ENCODE results near the gene IGLON5.

Gene IGLON5

GRCh38 chr19:51356159-51356801 is 44.8 kb downstream of the IGLON5 start:
- H3K4me3 ChIP-seq (ENCODE audit: low read length) = no peak overlapping the region
- no peaks in the 10 kb centered on the region for H3K27me3 ChIP-seq (replicated peaks; ENCODE audit: control insufficient read depth, insufficient read depth, low read length)
- no peak overlapping the region for H3K9ac ChIP-seq (ENCODE audit: low read length)
- peaks cover 21% of the 10 kb centered on the region for H3K4me1 ChIP-seq (ENCODE audit: control insufficient read depth, insufficient read depth, low read length)
- H3K36me3 ChIP-seq (ENCODE audit: control insufficient read depth, insufficient read depth, low read length, severe bottlenecking) = peaks cover 27% of the 10 kb centered on the region
- no peak for DNase-seq (ENCODE audit: low read depth)
- no peaks in the 10 kb centered on the region for H3K9me3 ChIP-seq (ENCODE audit: control insufficient read depth, low read length)

DNA sequence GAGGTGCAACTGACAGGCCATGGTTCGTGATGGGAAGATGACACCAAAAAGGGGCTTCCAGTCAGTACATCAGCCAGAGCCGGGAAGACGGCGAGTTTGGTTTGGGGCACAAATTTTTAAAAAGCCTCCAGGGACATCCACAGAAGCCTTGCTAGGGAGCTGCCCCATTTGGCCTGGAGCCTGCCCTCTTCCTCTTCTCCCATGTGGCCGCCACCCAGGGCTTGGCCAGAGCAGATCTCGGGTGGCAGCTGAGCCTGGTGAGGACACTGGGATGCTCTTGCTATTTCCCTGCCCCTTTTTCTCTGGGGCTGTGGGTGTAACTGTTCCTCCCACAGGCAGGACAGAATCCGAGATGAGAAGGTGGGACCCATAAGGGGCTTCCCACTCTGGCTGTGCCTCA is 46.5 kb downstream of the IGLON5 start:
- Histone ChIP-seq H3K36me3 (ENCODE audit: control insufficient read depth, insufficient read depth, low read length, severe bottlenecking) (peaks cover 10% of the 10 kb centered on the region), H3K4me1 (ENCODE audit: control insufficient read depth, insufficient read depth, low read length) (peaks cover 27% of the 10 kb centered on the region), H3K27me3 (replicated peaks; ENCODE audit: control insufficient read depth, insufficient read depth, low read length) (no peaks in the 10 kb centered on the region), H3K4me3 (ENCODE audit: low read length) (no peak overlapping the region), H3K9ac (ENCODE audit: low read length) (no peak overlapping the region), H3K9me3 (ENCODE audit: control insufficient read depth, low read length) (no peaks in the 10 kb centered on the region)
- no peak for DNase-seq (ENCODE audit: low read depth)

GRCh38 chr19:51359294-51359693 is 47.9 kb downstream of the IGLON5 start:
- no peaks in the 10 kb centered on the region for H3K9me3 ChIP-seq (ENCODE audit: control insufficient read depth, low read length)
- peak; percentile 87 for DNase-seq (ENCODE audit: low read depth)
- no peaks in the 10 kb centered on the region for H3K27me3 ChIP-seq (replicated peaks; ENCODE audit: control insufficient read depth, insufficient read depth, low read length)
- H3K4me3 ChIP-seq (ENCODE audit: low read length) = no peak overlapping the region
- H3K9ac ChIP-seq (ENCODE audit: low read length) = peak overlapping the region; percentile 39
- peaks cover 8% of the 10 kb centered on the region for H3K36me3 ChIP-seq (ENCODE audit: control insufficient read depth, insufficient read depth, low read length, severe bottlenecking)
- H3K4me1 ChIP-seq (ENCODE audit: control insufficient read depth, insufficient read depth, low read length) = peaks cover 38% of the 10 kb centered on the region

DNA sequence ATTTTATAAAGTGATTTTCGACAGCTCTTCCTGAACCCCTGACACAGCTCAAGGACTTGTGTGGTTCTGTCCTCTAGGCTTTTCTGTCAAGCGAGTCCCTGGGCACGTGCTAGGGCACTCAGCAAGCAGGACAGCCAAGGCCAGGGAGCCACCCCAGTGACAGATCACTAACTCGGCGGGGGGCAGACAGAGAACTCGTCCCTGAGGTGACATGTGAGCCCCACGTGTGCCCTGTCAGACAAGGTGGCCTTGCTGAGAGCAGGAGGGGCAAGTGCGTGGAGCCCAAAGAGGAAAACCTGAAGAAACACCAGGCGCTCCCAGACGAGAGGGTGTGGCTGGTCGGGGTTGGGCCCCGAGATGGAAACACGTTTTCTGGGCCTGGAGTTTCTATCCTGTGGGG is 49.8 kb downstream of the IGLON5 start:
- peaks cover 45% of the 10 kb centered on the region for H3K4me1 ChIP-seq (ENCODE audit: control insufficient read depth, insufficient read depth, low read length)
- no peaks in the 10 kb centered on the region for H3K27me3 ChIP-seq (replicated peaks; ENCODE audit: control insufficient read depth, insufficient read depth, low read length)
- no peak for DNase-seq (ENCODE audit: low read depth)
- H3K4me3 ChIP-seq (ENCODE audit: low read length) = no peak overlapping the region
- no peaks in the 10 kb centered on the region for H3K9me3 ChIP-seq (ENCODE audit: control insufficient read depth, low read length)
- H3K36me3 ChIP-seq (ENCODE audit: control insufficient read depth, insufficient read depth, low read length, severe bottlenecking) = peaks cover 5% of the 10 kb centered on the region
- no peak overlapping the region for H3K9ac ChIP-seq (ENCODE audit: low read length)

DNA sequence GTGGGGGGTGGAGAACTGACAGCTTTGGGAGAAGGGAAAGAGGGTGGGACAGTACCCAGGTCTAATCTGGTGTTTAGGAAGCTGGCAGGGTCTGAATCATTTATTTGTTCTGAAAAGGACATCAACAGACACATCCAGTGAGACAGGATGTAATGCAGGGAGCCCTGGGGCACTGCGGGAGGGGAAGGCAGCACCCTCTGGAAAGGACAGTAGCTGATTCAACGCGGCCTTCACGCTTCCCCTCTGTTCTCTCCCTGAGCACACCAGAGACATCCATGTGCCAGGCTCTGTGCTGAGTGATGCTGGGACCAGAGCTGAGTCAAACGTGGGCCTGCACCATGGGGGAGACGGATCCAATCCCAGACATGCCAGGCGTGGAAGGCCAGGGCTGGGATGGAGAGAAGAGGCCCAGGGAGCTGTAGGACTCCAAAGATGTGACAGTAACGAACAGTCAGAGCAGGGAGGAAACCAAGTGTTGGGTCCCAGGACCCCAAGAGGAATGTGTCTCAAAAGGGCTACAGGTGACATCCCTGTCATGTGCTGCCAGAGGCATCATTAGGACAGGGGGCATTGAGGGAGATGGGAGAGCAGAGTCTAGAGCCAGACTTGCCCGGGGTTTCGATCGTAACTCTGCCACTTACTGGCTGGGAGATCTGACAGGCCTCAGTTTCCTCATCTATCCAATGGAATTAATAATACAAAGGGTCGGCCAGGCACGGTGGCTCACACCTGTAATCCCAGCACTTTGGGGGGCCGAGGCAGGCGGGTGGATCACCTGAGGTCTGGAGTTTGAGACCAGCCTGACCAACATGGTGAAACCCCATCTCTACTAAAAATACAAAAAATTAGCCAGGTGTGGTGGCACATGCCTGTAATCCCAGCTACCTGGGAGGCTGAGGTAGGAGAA is 53.0 kb downstream of the IGLON5 start:
- Histone ChIP-seq H3K9ac (ENCODE audit: low read length) (peak overlapping the region; percentile 100), H3K27me3 (replicated peaks; ENCODE audit: control insufficient read depth, insufficient read depth, low read length) (no peaks in the 10 kb centered on the region), H3K4me3 (ENCODE audit: low read length) (peak overlapping the region; percentile 100), H3K9me3 (ENCODE audit: control insufficient read depth, low read length) (no peaks in the 10 kb centered on the region), H3K36me3 (ENCODE audit: control insufficient read depth, insufficient read depth, low read length, severe bottlenecking) (no peaks in the 10 kb centered on the region), H3K4me1 (ENCODE audit: control insufficient read depth, insufficient read depth, low read length) (peaks cover 36% of the 10 kb centered on the region)
- no peak for DNase-seq (ENCODE audit: low read depth)

DNA sequence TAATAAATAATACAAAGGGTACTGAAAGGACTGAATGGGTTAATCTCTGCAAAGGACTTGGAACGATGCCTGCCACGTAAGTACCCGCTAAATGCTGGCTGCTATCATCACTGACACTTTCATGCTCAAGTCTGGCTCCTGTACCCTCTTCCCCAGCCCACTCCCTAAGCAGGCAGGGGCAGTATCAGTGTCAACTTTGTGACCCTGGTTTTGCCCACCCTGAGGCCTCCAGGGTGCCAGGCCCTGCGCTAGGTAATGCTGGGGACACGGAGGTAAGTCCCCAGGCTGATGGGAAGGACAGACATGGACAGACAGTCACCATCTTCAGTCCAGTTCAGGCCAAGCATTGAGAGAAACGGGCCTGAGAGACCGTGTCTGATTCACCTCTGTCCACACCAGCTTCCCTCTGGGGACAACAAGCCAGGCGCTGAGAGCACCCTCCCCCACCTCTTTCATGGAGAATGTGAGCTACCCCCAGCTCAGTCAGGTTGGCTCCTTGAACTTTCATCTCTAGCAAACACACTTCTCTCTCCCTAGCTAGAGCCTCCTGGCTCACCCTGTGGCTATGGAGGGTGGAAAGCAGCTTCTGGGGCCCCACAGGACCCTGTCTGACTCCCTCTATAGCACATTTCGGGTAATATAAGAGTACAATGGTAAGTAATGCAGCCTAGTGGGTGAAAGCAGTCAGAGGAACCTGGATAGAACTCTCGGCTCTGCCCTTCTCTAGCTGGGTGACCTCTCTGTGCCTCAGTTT is 53.9 kb downstream of the IGLON5 start:
- peak; percentile 58 for DNase-seq (ENCODE audit: low read depth)

DNA sequence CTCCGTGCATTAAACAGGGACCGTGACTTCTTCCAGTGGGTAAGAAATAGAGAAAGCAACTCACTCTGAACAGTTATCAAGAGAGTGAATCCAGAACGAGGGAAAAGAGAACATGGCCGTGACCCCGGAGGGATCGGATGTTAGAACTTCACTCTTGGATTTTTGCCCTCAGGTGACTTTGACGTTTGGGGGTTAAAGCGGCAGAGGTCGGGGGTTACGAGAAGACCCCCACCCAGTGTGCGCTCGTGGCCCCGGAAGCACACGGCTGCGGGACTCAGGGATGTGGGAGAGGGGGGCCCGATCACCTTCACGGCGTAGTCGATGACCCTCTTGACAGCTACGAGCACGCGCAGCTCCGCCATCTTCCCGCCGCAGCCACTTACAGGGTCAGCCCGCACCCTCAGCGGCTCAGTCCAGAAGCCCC is 54.5 kb downstream of the IGLON5 start, which contains the start of gene ETFB:
Gene ETFB, minus strand, starts transcription at position 424 of the 424 bp plus-strand sequence. Its CDS starts 62 bp downstream, at position 362.
- peak within 1 kb of the TSS; percentile 100 for H3K4me3 ChIP-seq (ENCODE audit: low read length)
- H3K9ac ChIP-seq (ENCODE audit: low read length) = peak within 1 kb of the TSS; percentile 100
- no peaks in the 10 kb centered on the region for H3K36me3 ChIP-seq (ENCODE audit: control insufficient read depth, insufficient read depth, low read length, severe bottlenecking)
- H3K27me3 ChIP-seq (replicated peaks; ENCODE audit: control insufficient read depth, insufficient read depth, low read length) = no peaks in the 10 kb centered on the region
- H3K9me3 ChIP-seq (ENCODE audit: control insufficient read depth, low read length) = no peaks in the 10 kb centered on the region
- H3K4me1 ChIP-seq (ENCODE audit: control insufficient read depth, insufficient read depth, low read length) = peaks cover 32% of the 10 kb centered on the region
- no peak for DNase-seq (ENCODE audit: low read depth)

More for the DNA sequence above, 53.9 kb downstream of the IGLON5 start:
- H3K9me3 ChIP-seq (ENCODE audit: control insufficient read depth, low read length) = no peaks in the 10 kb centered on the region
- H3K27me3 ChIP-seq (replicated peaks; ENCODE audit: control insufficient read depth, insufficient read depth, low read length) = no peaks in the 10 kb centered on the region
- peak overlapping the region; percentile 100 for H3K4me3 ChIP-seq (ENCODE audit: low read length)
- H3K4me1 ChIP-seq (ENCODE audit: control insufficient read depth, insufficient read depth, low read length) = peaks cover 32% of the 10 kb centered on the region
- H3K9ac ChIP-seq (ENCODE audit: low read length) = peak overlapping the region; percentile 100
- H3K36me3 ChIP-seq (ENCODE audit: control insufficient read depth, insufficient read depth, low read length, severe bottlenecking) = no peaks in the 10 kb centered on the region

DNA sequence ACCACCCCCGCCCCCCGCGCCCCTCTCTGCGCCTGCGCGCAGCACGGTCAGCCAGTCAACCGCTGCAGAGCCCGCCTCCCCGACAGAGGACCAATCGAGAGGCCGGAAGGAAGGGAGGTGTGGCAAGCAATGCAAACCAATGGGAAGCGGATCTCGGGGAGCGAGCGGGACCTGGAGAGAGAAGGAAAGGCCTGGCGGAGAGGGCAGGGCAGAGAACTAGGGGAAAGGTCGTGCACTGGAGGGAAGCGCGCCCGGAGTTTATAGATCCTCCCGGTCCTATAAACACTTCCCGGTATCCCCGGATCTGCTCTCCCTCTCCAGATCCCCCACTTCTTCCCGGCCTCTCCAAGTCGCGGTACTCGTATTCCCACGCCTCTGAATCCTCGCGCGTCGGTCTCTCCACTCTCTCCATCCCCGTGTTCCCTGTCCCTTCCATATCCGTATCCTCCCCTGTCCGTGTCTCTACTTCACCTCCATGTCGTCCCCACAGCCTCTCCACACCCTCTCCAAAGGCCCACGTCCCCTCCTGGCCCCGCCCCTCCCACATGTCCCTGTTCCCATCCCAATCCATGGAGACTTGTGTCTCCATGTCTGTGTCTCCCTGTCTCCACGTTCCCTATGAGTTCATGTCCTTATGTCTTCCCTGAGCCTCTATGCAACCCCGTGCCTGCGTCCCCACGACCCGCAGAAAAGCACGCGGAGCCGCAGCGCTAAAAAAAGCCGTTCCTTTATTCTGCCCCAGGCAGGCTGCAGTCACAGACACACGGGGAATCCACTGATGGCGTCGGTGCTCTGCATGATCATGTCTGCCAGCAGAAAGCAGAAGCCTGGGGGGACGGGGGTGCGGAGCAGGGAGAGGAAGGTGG is 55.2 kb downstream of the IGLON5 start:
- Histone ChIP-seq H3K36me3 (ENCODE audit: control insufficient read depth, insufficient read depth, low read length, severe bottlenecking) (no peaks in the 10 kb centered on the region), H3K9me3 (ENCODE audit: control insufficient read depth, low read length) (no peaks in the 10 kb centered on the region), H3K4me1 (ENCODE audit: control insufficient read depth, insufficient read depth, low read length) (peaks cover 32% of the 10 kb centered on the region), H3K9ac (ENCODE audit: low read length) (peak overlapping the region; percentile 100), H3K4me3 (ENCODE audit: low read length) (peak overlapping the region; percentile 100), H3K27me3 (replicated peaks; ENCODE audit: control insufficient read depth, insufficient read depth, low read length) (no peaks in the 10 kb centered on the region)
- DNase-seq (ENCODE audit: low read depth) = peak; percentile 99

DNA sequence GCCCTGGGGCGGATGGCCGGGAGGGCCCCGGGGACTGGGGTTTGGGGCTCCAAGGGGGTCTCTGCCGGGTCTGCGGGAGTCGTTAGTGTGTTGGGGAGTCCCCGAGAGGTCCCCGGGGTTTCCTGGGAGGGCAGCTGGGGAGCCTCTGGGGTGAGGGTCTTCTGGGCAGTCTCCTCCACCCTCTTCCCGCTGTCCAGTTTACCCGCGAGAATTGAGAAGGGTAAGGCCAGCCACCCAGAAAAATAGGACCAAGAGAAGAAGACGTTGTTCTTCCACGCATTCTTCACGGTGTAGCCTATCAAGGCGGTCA is 55.8 kb downstream of the IGLON5 start:
- no peak for DNase-seq (ENCODE audit: low read depth)
- Histone ChIP-seq H3K9ac (ENCODE audit: low read length) (peak overlapping the region; percentile 93), H3K4me3 (ENCODE audit: low read length) (peak overlapping the region; percentile 100)

DNA sequence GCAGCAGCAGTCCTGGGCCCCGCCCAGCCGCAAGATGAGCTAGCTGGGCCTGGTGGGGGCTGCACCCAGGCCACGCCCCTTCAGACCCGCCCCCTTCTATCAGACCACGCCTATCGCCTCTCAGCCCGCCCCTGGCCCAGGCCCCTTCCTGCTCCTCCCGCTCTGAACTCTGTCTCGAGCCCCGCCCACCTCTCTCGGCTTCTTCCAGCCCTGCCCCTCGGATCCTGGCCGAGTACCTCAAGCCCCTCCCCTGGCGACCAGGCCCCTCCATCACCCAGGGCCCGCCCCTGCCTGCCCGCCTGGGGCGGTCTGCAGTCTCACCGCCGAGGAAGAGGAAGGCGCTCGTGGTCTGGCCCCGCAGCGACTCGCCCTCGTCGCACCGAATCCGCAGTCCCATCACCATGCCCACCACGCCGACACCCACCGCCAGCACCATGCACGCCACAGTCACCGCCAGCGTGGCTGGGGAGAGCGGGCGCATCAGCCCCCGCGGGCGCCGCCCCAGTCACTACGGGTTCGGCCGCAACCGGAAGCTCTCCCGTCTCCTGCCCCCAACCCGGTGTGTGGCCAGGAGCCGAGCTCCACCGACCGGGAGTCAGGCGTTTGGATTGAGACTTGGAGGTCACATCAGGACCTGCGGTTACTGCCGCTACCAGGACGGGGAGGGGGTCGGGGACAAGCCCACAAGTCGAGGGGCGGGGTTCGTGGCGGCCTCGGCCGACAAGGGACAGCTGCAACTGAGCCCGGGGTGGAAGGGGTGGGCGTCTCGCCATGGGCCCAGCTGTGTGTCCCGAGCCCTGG is 56.3 kb downstream of the IGLON5 start:
- Histone ChIP-seq H3K4me1 (ENCODE audit: control insufficient read depth, insufficient read depth, low read length) (peaks cover 27% of the 10 kb centered on the region), H3K36me3 (ENCODE audit: control insufficient read depth, insufficient read depth, low read length, severe bottlenecking) (no peaks in the 10 kb centered on the region), H3K27me3 (replicated peaks; ENCODE audit: control insufficient read depth, insufficient read depth, low read length) (peaks cover 4% of the 10 kb centered on the region), H3K9me3 (ENCODE audit: control insufficient read depth, low read length) (no peaks in the 10 kb centered on the region), H3K9ac (ENCODE audit: low read length) (peak overlapping the region; percentile 93), H3K4me3 (ENCODE audit: low read length) (peak overlapping the region; percentile 100)
- DNase-seq (ENCODE audit: low read depth) = peak; percentile 100

More for the DNA sequence above, 55.8 kb downstream of the IGLON5 start:
- no peaks in the 10 kb centered on the region for H3K36me3 ChIP-seq (ENCODE audit: control insufficient read depth, insufficient read depth, low read length, severe bottlenecking)
- H3K9me3 ChIP-seq (ENCODE audit: control insufficient read depth, low read length) = no peaks in the 10 kb centered on the region
- H3K4me1 ChIP-seq (ENCODE audit: control insufficient read depth, insufficient read depth, low read length) = peaks cover 32% of the 10 kb centered on the region
- no peaks in the 10 kb centered on the region for H3K27me3 ChIP-seq (replicated peaks; ENCODE audit: control insufficient read depth, insufficient read depth, low read length)
